ENCODE results near the gene RALY.

Gene RALY

GRCh38 chr20:33986560-33987216, 7.0 kb upstream of the RALY start:
- no peak for DNase-seq (ENCODE audit: low read depth, low spot score)

- no peak for DNase-seq (ENCODE audit: low read depth, low spot score)
Observed at GRCh38 chr20:33990075-33990474, 3.6 kb upstream of the RALY start.

GRCh38 chr20:33991502-33991901, 2.2 kb upstream of the RALY start:
- DNase-seq (ENCODE audit: low read depth, low spot score), result no peak

DNA sequence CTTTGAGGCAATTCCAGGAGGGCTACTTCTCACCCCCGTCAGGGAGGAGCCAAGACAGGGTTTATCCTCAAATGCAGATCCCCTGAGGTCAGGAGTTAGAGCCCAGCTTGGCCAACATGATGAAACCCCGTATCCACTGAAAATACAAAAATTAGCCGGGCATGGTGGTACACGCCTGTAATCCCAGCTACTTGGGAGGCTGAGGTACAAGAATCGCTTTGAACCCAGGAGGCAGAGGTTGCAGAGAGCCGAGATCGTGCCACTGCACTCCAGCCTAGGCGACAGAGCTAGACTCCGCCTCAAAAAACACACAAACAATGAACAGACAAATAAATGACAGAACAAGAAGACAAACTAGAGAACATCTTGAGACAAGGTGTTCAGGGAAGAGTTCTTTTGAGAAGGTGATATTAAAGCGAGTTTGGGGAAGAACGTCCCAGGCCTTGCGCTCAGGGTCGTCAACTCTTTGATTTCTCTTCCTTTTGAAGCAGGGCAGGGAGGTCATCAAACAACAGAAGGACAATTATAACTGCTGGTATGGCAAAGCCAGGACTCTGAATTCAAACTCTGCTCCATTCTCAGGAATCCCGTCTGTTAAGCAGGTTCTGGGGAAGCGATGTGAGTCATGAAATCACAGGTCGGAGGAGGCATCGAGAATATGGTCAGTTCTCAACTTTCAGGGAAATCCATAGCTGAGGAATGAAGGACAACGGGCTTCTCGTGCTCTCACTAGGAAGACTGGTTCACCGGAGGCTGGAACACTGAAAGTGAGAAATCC, 1.4 kb upstream of the RALY start:
- DNase-seq (ENCODE audit: low read depth, low spot score), result no peak

- DNase-seq (ENCODE audit: low read depth, low spot score), result peak; percentile 100
Observed at GRCh38 chr20:33992923-33993575, 662 bp upstream of the RALY start.

DNA sequence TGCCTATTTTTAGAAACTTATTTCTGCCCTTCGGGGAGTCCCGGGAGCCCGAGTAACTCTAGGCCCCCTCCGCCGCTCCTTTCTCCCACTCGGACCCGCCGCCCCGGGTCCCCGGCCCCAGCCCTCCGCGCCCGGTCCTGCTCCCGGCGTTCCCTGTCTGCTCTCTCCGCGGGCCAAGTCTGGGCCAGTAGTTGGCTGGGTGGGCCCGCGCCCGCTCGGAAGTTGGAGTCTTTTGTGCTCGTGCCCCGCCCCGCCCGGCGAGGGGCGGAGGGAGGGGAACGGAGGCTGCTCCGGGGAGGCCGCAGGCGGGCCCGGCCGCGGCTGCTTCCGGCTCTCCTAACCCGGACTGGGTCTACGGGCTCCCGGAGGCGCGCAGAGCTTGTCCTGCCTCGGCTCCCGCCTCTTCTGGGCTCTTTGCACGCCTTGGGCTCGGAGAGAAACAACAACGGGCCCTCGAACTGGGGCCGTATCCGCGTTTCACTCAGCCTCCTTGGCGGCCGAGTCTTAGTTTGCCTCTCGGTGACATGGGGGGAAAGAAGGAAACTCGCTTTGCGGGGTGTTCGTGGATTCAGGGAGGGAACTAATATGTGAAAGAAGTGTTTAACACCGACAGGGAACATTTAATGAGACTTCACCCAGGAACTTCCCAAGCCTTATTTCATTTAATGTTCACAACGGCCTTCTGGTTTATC, 657 bp downstream of the RALY start:
- peak; percentile 92 for DNase-seq (ENCODE audit: low read depth, low spot score)

- peak; percentile 42 for DNase-seq (ENCODE audit: low read depth, low spot score)
Observed at GRCh38 chr20:33995053-33995831, 1.5 kb downstream of the RALY start.

DNA sequence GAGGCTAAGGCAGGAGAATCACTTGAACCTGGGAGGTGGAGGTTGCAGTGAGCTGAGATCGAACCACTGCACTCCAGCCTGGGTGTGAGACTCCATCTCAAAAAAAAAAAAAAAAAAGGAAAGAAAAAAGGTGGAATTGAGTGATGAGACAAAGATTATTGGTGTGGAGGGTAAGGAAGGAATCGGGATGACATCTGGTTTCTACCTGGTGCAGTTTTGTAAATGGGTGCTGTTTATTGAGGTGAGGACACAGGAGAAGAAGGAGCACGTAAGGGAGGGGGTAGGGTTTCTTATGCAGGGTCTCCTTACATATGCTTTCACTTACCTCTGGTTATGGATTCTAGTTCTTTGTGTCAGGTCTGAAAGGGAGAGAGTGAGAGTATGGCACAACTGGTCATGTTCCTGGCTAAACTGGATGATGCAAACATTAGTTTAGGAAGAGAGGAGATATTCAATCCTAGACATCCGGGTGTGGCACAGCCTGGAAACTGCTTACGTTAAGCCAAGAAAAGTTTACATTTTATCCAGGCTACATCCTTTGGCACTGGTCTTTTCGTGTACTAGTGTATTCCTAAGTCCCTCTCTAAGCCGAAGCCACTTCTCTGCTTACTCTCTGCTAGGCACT, 5.4 kb downstream of the RALY start:
- no peak for DNase-seq (ENCODE audit: low read depth, low spot score)

DNA sequence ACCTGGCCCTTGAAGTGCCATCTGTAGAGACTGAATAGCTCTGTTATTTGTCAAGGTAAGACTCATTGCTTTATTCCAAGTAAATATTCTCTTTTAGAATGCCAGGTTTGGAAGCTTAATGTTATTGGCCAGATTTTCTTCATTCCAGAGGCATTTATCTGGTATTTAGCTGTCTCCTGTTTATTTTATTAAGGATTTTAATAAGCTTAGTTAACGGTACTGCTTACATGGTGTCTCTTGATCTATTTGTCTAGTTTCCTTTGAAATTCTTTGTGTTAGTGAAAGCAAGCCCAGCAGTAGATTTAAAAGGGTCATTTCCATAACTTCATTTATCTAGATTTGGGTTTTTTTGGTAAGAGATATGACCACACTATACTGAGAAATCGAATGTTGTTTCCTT, 7.7 kb downstream of the RALY start:
- DNase-seq (ENCODE audit: low read depth, low spot score), result no peak

- no peak for DNase-seq (ENCODE audit: low read depth, low spot score)
Observed at GRCh38 chr20:34004227-34004626, 10.5 kb downstream of the RALY start.

- no peak for DNase-seq (ENCODE audit: low read depth, low spot score)
Observed at GRCh38 chr20:34004790-34005457, 11.2 kb downstream of the RALY start.

DNA sequence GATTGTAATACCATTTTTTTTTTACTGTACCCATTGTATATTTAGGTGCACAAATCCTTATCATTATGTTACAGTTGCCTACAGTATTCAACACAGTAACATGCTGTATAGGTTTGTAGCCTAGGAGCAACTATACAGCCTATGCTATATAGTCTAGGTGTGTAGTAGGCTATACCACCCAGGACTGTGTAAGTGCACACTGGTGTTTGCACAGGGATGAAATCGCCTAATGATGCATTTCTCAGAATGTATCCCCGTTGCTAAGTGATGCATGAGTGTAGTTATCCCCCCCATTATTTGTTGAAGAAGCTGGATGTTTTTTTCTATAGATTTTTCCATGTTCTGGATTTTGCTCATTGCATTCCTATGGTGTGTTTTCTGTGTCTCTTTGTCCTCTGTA, 12.9 kb downstream of the RALY start:
- DNase-seq (ENCODE audit: low read depth, low spot score), result no peak

DNA sequence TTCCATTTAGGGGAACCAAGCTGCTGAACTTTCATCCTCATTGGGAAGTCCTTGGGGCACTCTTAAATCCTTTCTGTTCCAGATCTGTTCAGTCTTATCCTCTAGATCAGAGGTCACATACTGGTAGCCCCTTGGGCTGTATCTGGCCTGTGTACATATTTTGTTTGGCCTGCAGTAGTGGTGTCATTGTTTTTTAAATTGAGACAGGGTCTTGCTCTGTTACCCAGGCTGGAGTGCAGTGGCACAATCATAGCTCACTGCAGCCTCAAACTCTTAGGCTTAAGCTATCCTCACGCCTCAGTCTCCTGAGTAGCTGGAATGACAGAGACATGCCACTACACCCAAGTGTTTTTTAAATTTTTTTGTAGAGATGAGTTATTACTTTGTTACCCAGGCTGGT, 14.8 kb downstream of the RALY start:
- no peak for DNase-seq (ENCODE audit: low read depth, low spot score)

- DNase-seq (ENCODE audit: low read depth, low spot score), result no peak
Observed at GRCh38 chr20:34010405-34010931, 16.8 kb downstream of the RALY start.

GRCh38 chr20:34011275-34011674, 17.6 kb downstream of the RALY start:
- DNase-seq (ENCODE audit: low read depth, low spot score), result no peak

- no peak for DNase-seq (ENCODE audit: low read depth, low spot score)
Observed at GRCh38 chr20:34012330-34012729, 18.6 kb downstream of the RALY start.

DNA sequence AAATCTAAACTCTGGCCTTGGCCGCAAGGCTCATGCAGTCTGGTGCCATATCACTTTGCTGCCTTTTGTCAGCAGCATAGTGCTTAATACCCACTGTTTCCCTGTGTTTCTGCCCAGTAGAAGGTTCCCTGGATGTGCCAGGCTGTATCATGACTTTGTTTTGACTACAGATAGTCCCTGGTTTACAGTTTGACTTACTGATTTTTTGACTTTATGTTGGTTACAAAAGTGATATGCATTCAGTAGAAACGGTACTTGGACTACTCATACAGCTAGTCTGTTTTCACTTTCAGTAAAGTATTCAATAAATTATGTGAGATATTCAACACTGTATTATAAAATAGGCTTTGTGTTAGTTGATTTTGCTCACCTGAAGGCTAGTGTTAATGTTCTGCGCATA, 19.0 kb downstream of the RALY start:
- DNase-seq (ENCODE audit: low read depth, low spot score), result no peak

GRCh38 chr20:34013554-34013953, 19.8 kb downstream of the RALY start:
- DNase-seq (ENCODE audit: low read depth, low spot score), result no peak

GRCh38 chr20:34014878-34015277, 21.2 kb downstream of the RALY start:
- DNase-seq (ENCODE audit: low read depth, low spot score), result no peak
